ENCODE measurements around the gene RABGAP1. TPM values are rescaled to one million over a fixed set of nuclear protein-coding genes. Genes with fewer than 3 reads are reported as not detected.

Gene RABGAP1
- total RNA-seq, 1 donor from 2014 or later: 43.1 TPM

DNA sequence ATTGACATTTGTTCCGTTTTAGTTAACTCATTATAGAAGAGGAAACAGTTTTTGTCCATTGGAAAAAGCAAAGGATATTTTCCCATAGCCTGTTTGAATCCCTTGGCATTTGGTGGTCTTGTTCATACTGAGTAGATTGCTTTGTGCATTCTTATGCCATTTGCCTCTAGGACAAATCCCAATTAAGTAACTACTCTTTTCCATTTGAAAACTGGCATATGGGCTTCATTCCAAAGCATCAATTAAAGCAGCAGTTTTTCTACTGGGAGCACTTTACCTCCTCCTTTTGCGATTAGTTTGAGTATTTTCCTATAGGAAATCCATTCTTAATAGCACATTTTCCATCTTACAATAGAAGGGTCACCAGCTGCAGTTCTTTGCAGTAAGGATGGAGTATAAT, 123.9 kb downstream of the RABGAP1 start:
- no peak for ATAC-seq (ENCODE audit: poor library complexity)
- intact Hi-C loops (cut with DNase I): no loop called here
- no peak for DNase-seq

DNA sequence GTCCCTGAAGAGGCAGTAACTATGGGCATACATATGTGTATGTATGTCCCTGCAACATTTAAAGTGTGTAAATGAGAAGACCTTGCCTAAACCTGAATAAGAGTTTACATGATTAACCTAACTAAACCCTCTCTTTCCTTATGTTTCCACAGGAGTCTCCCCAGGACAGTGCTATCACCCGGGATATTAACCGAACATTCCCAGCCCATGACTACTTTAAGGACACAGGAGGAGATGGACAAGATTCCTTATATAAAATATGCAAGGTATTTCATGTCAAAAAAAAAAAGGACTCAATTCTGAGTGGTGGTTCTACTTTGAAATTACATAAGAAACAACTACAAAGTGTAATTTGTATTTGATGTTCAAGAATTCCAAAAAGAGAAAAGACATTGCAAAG, 124.4 kb downstream of the RABGAP1 start:
- no peak for ATAC-seq (ENCODE audit: poor library complexity)
- intact Hi-C loops (cut with DNase I): no loop called here
- DNase-seq: no peak

DNA sequence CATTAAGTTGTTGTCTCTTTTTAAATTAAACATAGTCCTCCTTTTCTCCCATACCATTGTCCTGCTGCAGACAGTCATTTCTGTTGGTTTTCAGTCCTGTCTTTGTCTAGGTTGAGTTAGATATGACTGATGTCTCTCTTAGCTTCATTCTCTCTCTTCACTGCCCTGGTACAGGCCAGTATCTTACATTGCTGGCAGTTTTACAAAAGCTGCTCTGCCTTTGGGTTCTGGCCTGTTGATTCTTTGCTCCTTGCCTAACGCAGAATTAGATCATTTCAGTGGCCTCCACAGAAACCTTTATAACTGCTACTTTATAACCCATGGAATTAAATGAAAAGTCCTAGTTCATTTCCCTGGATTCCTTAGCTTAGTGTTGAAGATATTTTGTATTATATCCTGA, 126.3 kb downstream of the RABGAP1 start:
- intact Hi-C loops (cut with DNase I): no loop called here
- ATAC-seq (ENCODE audit: poor library complexity) (no peak), DNase-seq (no peak)

DNA sequence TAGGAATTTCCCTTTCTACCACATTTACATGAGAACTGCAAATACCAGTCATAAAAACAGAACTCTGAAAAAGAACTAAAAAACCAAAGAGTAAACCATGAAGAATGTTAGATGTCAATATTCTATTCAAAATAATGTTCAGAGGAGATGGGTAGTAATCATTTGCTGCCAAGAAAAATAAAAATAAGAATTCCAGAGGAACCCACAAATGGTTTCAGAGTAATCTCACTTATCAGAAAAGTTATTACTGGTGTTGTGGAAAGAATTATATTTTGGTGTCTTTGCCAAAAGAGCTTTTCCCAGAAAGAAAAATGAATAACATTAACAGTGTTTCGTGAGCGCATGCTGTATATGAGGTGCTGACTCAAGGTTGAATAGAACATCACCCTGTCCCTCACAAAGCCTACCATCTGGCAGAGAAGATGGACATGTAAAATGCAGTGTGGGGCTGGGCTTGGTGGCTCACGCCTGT, 128.2 kb downstream of the RABGAP1 start:
- ATAC-seq (ENCODE audit: poor library complexity): no peak
- intact Hi-C loops (cut with DNase I): no loop called here
- DNase-seq: no peak

DNA sequence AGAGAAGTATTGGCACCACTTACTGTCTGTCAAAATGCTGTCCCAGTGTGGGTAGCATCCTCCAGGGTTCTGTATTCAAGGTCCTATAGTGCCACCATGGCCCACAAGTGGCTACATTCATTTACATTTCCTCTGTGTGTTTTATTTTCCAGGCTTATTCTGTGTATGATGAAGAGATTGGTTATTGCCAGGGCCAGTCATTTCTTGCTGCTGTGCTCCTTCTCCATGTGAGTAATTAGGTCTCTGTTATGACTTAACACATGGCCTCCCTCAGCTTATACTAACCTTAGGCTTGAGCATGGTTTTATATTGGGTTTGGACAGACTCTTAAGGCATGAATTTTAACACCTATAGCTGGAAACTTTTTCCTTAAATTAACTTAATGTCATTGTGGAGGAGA, 129.4 kb downstream of the RABGAP1 start:
- intact Hi-C loops (cut with DNase I): no loop called here
- no peak for ATAC-seq (ENCODE audit: poor library complexity)
- no peak for DNase-seq

DNA sequence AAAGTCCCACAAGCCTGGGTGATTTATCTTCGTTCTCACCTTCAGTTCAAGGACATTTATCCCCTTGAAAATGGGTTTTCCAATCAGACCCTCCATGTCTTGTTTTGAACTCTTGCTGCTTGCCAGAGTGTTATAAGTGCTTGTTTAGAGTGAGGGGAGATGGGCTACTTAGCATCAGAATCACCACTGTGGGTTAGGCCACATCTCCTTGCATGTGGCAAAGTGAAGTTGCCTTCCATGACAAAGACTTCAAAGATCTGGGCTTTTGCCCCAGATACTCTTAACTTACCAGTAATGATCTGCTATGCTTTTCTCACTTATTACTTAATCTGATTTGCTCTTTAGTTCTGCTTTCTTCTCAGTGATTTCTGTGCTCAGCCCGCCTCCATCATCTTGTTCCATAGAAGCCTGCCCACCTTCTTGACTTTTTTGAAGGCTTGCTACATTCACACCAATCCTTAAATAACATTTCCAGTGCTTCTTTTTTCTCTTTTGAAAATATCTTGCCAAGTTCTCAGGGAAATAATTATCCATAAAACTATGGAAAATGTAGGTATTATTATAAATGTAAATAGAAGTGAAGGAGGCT, 131.7 kb downstream of the RABGAP1 start:
- intact Hi-C loops (cut with DNase I): no loop called here
- ATAC-seq (ENCODE audit: poor library complexity) (no peak), DNase-seq (no peak)

DNA sequence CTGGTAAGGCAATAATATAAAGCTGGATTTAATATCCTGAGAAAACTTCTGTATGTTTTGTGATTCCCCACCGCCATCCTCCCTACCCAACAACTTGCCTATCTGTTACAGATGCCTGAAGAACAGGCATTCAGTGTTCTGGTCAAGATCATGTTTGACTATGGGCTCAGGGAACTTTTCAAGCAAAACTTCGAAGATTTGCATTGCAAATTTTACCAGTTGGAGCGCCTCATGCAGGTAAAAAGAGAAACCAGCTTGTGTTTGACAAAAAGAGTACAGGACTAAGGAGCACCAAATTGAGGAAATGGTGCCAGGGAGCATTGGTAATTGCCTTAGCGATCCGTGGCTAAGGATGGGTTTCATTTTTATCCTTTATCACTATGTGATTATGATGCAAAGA, 132.6 kb downstream of the RABGAP1 start:
- DNase-seq: no peak
- no peak for ATAC-seq (ENCODE audit: poor library complexity)
- intact Hi-C loops (cut with DNase I): no loop called here

DNA sequence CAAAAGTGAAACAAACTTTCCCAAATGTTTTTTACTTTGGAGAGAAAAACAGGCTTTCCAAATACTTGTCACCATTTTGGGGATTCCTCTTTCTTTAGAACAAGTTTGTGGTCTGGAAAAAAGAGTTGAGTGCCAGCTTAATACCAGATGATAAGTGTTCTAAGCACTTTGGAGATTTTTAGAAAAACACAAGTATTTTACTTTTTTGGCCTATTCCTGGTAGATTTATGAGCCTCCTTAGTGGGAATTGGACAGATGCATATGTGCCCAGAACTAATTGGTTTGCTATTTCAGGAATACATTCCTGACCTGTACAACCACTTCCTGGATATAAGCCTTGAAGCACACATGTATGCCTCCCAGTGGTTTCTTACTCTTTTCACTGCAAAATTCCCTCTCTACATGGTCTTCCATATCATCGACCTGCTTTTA, 133.2 kb downstream of the RABGAP1 start:
- DNase-seq (no peak), ATAC-seq (ENCODE audit: poor library complexity) (no peak)
- intact Hi-C loops (cut with DNase I): no loop called here

DNA sequence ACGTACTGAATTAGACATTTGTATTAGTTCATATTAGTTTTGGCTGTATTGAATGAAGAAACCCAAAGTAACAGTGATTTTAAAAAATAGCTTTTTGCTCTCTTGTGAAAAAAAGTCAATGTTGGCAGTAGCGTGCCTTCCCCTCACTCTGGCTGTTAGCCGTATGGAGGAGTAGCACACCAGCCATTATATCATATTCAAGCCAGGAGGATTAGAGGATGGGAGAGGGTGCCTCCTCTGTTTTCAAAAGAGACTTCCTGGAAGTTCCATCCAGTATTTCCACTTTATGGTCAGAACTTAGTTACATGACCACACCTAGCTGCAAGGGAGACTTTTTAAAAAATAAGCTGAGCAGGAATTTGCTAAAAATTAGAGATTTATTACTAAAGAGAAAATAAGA, 133.8 kb downstream of the RABGAP1 start:
- intact Hi-C loops (cut with DNase I): no loop called here
- ATAC-seq (ENCODE audit: poor library complexity) (no peak), DNase-seq (no peak)

DNA sequence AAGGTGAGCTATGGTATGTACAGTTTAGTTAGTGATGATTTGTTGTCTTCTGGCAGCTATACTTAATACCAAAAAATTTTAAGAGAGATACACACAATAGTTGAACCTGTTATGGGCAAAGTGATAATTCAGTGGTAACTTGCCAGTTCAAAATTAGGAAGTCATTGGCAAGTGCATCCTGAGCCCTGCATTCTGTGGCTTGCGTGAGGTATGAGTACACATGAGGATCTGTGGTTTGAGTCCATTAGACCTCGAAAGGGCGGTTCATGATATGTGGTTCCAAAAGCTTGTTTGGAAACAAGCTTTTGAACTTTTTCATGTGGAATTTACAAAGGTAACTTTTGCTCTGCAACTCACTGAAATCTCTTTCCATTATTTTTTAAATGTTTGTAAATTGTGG, 139.6 kb downstream of the RABGAP1 start:
- ATAC-seq (ENCODE audit: poor library complexity): no peak
- intact Hi-C loops (cut with DNase I): loop anchor here (5.0 kb wide), 1 partner anchor 272 kb away; no protein-coding TSS in a partner anchor
- DNase-seq: no peak

DNA sequence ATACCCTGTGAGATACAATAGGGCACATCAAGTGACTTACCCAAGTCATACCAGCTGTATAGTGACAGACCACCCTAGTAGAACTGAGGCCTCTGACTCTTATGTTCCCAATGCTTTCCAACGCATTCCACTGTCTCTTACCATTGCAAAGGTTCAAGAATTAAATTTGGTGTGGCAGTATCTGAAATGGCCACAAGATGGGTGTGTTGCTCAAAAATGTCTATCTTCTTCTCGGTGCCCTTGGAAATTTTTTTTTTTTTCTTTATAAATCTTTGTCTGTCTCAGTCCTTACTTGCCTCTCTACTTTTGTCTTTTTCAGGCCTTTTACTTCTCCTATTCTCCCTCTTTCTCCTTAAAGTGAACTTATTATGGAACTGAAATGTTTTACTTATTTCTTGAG, 141.0 kb downstream of the RABGAP1 start:
- DNase-seq (no peak), ATAC-seq (ENCODE audit: poor library complexity) (peak; percentile 31)
- intact Hi-C loops (cut with DNase I): loop anchor here (5.0 kb wide), 1 partner anchor 270 kb away; no protein-coding TSS in a partner anchor

DNA sequence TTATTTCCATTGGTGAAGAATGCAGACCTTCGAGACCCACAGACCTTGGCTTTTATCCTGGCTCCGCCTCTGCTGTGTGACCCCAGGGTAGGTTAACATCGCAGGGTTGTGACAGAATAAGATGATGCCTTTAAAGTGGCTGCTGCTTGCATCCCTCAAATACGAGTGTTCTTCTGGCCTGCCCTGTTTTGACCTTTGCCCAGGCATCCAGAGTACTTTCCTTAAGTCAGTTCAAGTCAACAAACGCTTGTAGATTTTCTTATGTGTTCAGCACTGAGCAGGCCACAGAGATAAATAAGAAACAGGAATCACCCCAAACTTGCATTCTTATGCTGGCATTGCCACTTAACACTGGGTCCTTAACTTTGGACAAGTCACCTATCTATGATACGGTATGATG, 142.9 kb downstream of the RABGAP1 start:
- intact Hi-C loops (cut with DNase I): loop anchor here (5.0 kb wide), 1 partner anchor 269 kb away; no protein-coding TSS in a partner anchor
- no peak for ATAC-seq (ENCODE audit: poor library complexity)

DNA sequence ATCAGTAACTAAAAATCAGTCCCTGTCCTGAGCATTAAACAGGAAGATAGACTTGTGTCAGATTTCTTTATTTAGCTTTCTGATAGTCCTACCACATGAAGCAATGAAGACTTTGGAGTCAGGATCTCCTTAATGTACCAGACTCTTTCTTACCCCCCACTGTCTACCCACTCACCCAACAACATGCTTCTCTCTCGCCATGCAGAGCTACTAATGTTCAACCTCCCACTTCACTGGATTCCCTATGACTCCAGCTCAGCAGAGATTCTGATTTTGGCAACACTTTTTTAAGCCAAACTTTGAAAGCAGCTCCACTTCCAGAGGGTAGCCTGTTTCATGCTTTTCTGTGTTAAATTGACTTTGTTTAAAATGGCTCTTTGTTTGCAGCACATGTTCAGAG, 143.4 kb downstream of the RABGAP1 start:
- ATAC-seq (ENCODE audit: poor library complexity) (no peak), DNase-seq (no peak)
- intact Hi-C loops (cut with DNase I): loop anchor here (5.0 kb wide), 1 partner anchor 268 kb away; no protein-coding TSS in a partner anchor

More for the DNA sequence above, 142.9 kb downstream of the RABGAP1 start:
- DNase-seq: no peak

DNA sequence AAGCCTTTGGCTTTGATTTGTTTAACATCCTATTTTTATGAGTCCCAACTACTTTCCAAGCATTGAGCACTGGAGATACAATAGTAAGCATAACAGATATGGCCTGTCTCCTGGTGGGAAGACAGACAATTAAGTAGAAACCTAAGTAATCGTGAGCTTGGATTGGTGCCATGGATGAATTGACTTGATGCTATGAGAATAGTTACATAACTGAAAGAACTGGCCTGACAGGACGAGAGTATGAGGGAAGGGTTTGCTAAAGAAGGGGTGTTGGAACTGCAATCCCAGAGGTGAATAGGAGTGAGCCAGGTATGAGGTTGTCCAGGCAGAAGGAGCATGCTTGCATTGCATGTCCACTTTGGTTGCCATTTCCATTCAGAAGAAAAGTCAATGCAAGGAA, 145.1 kb downstream of the RABGAP1 start:
- ATAC-seq (ENCODE audit: poor library complexity): no peak
- intact Hi-C loops (cut with DNase I): no loop called here

DNA sequence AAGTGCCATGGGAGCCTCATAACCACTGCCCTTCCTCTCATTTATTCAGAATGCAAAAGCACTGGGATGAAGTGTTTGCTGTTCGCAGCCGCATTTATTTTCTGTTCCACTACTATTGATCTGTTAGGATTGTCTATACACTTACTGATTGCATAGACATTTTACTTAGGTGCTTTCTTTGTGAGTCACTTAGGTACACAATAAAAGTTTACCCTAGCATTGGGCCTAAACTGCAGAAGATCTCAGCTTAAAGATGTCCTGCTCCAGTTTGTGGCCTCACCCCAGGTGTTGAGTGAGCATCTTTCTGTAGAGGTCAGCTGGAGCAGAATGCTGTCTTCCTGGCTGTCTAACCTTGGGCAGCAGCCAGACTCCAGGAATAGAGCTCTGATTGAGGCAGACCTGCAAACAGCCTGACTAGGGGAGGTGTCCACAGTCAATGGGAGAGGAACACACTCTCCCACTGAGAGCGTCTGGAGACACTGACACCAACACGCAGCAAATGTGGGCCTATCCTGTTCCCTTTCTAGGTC, 146.6 kb downstream of the RABGAP1 start:
- peak; percentile 87 for ATAC-seq (ENCODE audit: poor library complexity)
- peak; percentile 50 for DNase-seq
- intact Hi-C loops (cut with DNase I): no loop called here

More for the DNA sequence above, 145.1 kb downstream of the RABGAP1 start:
- no peak for DNase-seq

DNA sequence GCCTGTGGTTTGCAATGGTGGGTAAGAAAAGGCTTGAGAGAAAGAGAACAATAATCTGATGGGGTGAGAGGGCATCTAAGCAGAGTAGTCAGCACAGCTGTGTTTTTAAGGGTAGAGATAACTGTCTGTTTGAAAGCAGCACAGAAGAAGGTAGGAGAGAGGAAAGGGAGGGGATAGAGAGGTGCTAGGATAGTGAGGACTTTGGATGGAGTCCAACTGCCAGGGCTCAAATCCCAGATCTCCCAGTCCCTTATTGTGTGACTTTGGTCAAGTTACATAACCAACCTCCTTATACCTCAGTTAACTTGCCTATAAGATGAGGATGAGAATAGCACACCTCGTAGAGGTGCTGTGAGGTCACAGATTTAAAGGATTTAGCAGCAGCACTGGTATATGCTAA, 148.2 kb downstream of the RABGAP1 start:
- DNase-seq (no peak), ATAC-seq (ENCODE audit: poor library complexity) (peak; percentile 58)
- intact Hi-C loops (cut with DNase I): no loop called here

DNA sequence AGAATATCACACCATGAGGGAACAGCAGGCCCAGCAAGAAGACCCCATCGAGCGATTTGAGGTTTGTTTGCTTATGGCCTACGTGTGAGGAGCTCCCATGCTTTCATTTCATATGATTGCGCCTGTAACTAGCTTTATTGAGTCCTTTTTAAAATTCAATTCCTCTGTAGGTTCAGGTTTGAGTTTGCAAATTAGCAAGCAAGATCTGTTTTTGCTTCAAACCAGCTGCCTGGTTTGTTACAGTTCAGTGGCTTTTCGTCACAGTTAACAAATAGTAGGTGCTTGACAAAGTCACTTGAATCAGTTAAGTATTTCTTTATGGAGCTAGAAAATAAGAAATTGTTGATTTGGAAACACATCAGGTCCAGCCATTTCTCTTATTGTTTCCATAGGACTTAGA, 149.0 kb downstream of the RABGAP1 start:
- no peak for DNase-seq
- intact Hi-C loops (cut with DNase I): no loop called here

DNA sequence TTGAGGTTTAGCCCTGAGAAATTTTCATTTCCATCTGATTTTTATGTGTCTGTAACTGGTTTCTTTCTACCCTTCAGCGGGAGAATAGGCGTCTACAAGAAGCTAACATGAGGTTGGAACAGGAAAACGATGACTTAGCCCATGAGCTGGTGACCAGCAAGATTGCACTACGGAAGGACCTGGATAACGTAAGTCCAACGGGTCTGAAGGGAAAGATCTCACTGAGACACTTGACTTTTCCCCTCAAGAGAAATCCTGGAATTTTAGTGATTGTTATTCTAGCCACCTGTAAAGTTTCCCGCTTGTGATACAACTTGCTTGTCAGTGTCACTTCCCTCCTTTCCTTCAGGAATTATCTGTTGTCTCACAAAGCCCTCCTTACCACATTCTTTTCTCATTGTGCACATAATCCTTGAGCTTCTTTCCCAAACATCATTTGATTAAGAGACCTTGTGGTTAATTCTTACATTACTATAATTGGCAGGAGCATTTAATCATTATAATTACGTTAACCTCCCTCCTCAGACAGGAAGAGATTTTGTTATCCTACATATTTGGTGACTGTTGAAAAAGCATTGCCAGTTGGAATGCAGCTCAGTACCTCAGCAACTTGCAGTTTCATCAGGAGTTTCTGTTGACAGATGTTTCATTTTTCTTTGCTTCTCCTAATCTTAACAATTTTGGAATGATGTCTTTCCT, 149.5 kb downstream of the RABGAP1 start:
- DNase-seq (no peak), ATAC-seq (ENCODE audit: poor library complexity) (no peak)
- intact Hi-C loops (cut with DNase I): no loop called here

More for the DNA sequence above, 149.0 kb downstream of the RABGAP1 start:
- no peak for ATAC-seq (ENCODE audit: poor library complexity)

DNA sequence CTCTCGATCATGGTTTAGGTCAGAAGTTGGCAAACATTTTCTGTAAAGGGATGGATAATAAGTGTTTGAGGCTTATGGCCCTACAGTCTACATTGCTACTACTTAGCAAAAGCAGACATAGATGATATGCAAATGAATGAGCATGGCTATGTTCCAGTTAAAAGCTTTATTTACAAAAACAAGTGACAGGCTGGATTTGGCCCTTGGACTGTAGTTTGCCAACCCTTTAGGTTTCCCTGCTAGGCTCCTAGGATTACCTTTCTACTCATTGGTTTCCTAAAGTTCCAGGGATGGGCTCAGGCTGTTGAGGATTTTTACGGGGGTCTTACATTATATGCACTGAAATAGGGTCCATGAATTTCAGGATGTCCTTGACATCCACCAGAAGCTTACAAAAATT, 150.1 kb downstream of the RABGAP1 start:
- intact Hi-C loops (cut with DNase I): no loop called here
- DNase-seq (no peak), ATAC-seq (ENCODE audit: poor library complexity) (no peak)

DNA sequence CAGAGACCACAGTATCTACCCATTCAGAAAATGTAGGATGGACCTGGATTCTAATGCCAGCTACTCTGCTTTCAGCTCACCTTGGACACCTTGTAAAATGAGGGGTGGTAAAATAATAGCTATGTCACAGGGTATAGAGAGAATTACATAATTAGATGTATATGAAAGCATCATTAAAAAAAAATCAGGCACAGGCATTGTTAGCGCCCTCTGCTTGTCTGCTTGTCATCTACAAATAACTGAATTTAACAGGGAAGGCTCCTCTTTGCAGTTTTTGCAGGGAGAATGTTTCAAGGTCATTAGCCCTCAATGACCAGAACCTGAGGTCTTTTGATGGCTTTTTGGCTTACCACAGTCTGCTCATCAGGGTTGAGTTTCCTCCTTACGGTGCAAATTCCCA, 150.6 kb downstream of the RABGAP1 start:
- ATAC-seq (ENCODE audit: poor library complexity): no peak
- intact Hi-C loops (cut with DNase I): no loop called here
- DNase-seq: no peak
